M059J (cell line): Measurements from ENCODE around the gene NAA38. TPM values are rescaled to one million over a fixed set of nuclear protein-coding genes. Genes with fewer than 3 reads are reported as not detected.
"Not testable (repeated sequence)": the region's sequence is repeated elsewhere in the genome, so short reads cannot be mapped to it uniquely, and the experiment has no call there.

Experiments
- DNase-seq: peaks from one replicate; pipeline ENCODE4 v3.0.0-alpha.2; 2012; ENCODE audit warnings: low read depth
- total RNA-seq: library from RNA; depleted of rRNA; stranded (reverse); fragments of >200 nt; shearing (Covaris generic); gene quantifications from 2 replicates; pipeline ENCODE4 v1.2.3, GENCODE V29; 2014

NAA38 gene
- total RNA-seq, 1 experiment from 2014 or later, result 68.2 TPM

DNA sequence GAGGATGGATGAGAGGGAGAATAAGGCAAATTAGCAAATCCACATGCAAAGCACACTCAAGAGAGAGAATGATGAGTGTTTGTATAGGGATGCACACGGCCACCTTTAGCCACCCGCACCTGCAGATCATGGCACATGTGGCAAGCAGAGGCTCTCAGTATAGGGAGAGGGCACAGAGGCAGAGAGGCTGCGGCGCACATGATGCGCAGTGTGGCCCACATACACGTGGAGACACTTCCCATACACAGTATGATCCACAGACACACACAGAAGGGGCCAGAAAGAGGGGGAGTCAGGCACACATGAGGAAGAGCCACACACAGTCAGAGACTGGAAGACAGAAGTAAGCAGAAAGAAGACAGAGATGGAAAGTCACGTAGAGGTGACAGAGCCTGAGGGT lies 24.7 kb upstream of the NAA38 start:
- DNase-seq, result no peak

DNA sequence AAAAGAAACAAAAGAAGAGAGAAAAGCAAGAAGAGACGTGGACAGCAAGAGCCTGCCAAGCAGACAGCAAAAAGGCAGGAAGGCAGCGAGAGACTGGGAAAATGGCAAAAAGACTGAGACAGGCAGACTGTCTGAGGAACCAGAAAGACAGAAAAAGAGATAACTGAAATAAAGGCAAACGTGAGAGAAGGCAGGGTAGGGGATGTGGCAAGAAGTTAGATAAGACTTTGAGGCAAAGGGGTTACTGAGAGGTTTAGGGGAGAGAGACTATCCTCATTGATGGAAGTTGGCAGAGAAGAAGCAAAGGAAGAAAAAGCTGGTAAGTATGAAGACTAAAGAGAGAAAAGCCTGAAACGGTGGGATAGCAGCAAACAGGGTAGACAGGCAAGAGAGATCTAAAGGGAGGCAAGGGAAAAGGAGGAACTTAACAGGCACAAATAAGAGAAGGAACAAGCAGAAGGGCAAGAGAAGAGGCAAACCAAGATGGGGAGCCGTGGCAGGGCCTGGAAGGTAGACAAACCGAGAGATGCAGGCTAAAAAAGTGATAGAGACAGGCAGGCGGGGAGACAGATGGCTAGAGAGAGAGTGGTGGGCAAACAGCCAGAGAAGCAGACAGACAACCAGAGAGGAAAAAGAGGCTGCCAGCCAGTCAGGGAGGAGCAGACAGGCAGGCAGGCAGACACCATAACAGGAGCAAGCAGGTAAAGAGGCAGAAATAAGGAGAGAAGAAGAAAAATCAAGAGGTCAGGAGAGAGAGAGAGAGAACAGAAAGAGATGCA lies 24.1 kb upstream of the NAA38 start:
- DNase-seq, result no peak

DNA sequence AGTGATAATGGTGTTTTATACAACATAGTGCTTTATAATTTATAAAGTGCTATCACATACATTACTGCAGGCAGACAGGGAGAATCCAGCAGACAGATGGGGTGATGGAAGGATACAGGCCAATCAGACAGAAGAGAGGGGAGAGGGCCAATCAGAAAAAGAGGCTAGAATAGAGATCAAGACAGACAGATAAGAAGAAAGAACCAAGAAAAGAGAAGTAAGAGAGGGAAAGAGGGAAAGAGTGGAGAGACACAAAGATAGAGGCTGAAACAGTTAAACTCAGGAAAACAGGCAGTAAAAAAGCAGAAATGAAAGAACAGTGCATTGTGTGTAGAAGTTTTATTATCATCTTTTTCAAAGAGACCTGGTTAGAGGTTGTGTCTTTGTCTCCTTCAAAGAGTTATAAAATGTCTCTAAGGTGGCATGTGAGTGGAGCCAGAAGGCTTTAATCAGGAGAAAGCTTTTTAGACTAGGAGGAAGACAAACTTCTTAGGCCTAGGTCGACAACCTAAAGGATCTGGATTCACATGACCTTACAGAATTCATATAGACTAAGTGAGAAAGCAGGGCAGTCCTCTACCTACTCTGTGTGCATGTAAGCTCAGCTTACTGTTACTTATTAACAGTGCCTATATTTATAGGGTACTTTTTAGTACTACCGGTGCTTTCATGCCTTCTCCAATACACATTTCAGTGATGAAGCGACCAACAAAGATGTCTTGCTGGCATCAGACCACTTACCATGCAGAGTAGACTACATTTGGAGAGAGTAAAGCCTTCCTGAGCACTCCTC lies 22.9 kb upstream of the NAA38 start:
- DNase-seq, result no peak

DNA sequence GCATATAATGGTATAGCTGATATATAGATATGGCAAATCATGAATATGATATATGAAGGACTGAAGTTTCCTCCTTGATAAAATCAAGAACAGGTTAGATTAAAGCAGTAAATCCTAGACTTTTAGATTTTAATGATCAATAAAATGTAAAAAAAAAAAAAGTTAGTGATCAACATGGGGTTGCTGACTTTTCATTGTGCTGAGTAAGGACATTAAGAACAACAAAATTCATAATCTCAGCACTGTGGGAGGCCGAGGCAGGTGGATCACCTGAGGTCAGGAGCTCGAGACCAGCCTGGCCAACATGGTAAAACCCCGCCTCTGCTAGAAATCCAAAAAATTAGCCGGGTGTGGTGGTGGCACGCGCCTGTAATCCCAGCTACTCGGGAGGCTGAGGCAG lies 20.9 kb upstream of the NAA38 start:
- no peak for DNase-seq

DNA sequence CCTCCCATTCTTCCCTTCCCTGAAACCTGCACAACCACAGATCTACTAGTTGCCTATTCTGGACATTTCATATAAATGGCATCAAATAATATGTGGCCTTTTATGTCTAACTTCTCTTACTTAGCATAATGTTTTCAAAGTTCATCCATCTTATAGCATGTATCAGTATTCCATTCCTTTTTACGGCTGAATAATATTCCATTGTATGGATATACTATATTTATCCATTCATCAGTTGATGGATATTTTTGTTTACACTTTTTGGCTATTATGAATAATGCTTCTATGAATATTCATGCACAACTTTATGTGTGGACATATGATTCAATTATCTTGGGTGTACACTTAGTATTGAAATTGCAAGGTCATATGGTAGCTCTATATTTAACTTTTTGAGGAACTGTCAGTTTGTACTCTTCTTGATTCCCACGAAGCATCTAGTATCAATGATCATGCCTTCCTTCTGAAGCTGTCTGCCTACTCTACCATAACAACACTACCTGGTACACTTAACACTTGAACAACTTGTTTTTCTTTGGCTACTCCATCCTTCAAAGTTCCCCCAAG lies 18.5 kb upstream of the NAA38 start:
- DNase-seq, result no peak

DNA sequence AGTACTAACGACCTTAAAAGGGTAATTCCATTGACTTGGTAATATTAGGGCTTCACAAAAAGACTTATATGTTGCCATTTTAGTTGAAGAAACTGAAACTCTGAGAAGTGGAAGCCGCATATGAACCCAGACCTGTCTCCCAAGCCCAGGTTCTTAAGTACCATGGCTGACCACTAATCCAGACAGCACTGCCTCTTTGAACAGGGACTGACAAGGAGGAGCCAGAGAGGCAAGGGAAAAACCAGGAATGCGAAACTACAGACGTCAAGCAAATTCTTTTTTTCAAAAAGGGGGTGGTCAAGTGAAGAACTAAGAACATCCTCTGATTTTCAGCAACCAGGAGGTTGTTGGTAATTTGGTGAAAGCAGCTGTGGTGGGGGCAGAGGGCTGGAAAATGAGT lies 15.7 kb upstream of the NAA38 start:
- DNase-seq, result no peak

DNA sequence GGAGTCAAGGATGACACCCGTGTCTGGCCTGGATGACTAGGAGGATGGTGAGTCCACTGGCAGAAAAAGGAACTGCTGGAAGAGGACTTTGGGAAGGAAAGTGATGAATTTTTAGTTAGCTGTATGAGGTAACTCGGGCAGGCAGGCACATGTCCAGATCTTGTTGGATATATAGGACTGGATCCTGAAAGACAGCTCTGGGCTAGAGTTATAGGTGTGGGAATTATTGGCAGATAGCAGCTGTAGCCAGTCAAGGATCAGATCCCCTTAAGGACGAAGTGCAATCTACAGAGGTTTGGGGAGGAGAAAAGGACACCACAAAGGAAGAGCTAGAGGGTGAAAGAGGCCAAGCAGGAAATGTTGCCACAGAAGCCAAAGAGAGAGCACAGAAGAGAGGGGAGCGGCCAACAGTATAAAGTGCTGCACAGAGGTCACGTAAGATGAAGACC lies 10.5 kb upstream of the NAA38 start:
- DNase-seq, result no peak

DNA sequence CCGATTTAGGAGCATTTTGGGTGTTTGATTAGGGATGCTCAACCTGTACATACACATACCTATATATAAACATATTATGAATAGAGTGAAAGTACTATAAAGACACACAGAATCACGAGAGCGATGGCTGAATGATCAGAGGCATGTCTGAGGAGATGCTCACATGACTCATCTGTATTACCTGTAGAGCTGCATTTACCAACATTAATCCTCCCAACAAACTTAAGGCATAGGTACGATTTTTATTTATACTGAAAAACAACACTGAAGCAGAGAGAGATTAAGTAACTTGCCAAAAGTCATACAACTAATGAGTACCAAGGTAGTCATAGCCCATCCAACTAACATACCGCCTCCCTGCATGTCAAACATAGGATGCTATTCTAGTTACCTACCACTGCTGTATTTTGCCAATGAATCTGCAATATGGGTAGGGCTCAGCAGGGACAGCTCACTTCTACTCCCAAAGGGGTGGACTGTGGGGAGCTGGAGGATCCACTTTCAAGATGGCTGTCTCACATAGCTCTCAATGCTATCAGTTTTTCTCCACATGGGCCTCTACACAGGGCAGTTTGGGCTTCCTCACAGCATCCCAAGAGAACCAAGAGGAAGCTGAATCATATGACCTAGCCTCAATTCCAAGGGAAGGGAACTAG lies 7.8 kb upstream of the NAA38 start:
- DNase-seq, result no peak

DNA sequence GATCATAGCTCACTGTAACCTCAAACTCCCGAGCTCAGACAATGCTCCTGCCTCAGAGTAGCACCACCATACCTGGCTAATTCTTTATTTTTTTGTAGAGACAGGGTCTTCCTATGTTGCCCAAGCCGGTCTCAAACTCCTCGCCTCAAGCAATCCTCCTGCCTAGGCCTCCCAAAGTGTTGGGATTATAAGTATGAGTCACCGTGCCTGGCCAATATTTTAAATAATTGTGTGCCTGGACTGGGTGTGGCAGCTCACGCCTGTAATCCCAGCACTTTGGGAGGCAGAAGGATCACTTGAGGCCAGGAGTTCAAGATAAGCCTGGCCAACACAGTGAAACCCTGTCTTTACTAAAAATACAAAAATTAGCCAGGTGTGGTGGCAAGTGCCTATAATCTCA lies 7.0 kb upstream of the NAA38 start:
- DNase-seq, result not testable (repeated sequence)

DNA sequence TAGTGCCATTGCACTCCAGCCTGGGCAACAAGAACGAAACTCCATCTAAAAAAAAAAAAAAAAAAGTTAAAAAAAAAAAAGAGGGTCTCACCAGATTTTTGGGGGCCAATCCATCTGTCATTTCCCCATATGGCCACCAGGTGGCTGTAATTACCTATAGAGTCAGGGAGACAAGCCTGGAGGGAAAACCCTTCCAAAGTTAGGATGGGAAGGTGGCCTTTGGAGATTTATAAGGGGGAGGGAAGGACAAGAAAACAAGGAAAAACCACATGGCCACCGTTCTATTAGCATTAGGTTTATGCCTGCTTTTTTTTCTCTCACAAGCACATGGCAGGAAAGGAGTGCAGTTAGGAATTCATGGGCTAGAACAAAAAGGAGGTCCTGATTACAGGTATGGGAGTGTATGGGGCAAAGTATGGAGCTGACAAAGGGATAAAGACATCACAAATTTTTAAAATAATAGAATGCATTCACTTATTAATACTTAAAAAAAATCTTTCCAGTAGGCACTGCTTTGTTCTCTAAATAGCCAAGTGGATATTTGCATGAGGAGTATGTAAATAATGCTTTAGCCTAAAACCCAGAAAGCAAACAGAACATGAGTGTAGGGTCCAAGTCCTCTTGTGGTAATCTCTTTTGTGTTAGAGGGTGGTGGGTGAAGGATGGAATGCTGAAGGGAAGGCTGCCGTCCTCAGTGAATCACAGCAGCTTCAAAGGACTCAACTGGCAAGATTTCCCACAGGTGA lies 5.5 kb upstream of the NAA38 start:
- peak; percentile 46 for DNase-seq

DNA sequence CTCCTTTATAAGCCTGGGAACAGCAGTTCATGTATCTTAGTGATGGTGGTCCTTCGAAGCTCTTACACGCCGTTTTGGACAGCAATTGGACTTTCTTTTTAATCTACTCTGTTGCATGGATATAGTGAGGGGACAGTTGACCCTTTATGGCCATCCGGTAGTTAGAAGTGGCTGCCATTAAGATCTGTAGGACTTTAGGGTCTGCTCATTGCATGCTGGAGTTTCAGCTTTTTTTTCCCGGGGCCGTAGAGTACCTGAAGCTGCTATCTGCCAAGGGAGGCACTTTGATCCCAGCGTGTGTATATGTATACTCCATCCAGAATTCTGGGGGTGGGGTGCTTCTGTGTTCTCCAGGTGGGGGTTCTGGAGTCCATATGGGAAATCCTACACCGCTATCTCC lies 1.7 kb upstream of the NAA38 start:
- DNase-seq, result no peak

DNA sequence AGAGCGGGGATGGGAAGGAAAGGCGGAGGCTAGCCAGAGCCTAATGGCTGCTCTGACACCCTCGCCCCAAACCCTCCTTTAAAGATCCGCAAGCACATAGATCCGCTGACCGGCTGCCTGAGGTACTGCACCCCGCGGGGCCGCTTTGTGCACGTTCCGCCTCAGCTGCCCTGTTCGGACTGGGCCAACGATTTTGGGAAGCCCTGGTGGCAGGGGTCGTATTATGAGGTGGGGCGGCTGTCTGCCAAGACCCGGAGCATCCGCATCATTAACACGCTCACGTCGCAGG lies 1.1 kb upstream of the NAA38 start:
- DNase-seq, result peak; percentile 54

DNA sequence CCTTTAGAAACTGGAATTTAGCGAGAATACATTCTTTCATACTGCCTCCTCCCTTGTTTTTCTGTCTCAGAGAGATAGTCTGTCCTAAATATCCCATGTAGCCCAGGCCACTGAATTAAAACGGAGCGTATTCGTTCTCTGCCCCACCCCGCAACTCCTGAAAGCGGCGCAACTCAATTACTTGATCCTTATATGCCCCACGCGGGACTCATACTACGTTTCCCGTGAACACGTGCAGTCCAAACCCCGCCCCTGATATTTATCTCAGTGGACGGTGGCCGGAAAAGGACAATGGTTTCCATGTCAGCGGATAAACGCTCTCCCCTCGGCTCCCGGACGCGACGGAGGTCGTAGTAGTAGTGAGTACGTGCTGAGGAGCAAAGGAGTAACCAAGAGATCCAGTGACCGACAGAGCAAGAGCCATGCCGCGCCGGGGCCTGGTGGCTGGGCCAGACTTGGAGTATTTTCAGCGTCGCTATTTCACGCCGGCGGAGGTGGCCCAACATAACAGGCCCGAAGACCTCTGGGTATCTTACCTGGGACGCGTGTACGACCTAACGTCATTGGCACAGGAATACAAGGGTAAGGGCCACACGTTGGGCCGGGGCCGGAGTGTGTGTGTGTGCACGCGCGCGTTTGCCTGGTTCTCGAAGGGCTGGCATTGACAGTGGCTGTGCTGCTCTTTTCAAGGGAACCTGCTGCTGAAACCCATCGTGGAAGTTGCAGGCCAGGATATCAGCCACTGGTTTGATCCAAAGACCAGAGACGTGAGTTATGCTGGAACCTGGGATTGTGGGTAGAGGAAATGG lies 558 bp upstream of the NAA38 start, which contains the start of gene CYB5D1:
Gene CYB5D1 (plus strand): TSS at position 291 of the 809 bp plus-strand sequence. CDS start 132 bp downstream, at position 423.
- DNase-seq, result peak; percentile 91

DNA sequence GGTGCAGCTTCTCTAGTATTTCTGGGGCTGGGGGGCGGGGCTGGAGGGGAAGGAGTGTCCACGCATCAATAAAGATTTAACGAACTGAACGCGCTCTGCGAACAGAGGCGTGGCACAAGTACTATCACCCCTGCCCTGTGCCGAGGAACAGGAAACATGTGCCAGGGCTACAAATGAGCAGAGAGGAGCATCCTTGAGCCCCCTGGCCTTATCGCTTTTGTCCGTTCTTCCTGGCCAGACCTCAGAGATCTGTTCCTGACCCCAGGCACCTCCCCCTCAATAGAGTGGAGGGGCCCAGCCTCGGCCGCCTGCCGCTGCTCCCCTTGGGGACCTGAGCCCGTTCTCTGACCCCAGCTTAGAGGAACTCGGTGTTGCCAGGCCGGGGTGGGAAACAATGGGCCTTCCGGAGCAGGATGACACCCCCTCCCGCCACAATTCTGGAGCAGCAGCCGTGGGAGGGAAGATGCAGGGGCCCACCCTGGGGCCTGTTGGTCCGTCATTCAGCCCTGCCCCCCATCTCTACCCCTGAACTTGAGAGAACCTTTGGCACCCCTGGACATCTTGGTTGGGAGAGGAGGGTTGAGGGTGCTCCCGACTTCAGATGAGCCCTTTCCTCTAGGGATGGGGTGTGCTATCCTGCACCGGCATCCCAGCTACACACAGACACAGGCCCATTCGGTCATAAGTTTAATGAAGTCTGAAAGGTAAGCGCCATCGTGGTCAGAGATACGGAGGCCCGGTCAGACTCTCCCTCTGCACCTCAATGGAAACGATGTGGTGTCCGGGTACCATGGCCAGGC lies 1.1 kb downstream of the NAA38 start:
- no peak for DNase-seq

DNA sequence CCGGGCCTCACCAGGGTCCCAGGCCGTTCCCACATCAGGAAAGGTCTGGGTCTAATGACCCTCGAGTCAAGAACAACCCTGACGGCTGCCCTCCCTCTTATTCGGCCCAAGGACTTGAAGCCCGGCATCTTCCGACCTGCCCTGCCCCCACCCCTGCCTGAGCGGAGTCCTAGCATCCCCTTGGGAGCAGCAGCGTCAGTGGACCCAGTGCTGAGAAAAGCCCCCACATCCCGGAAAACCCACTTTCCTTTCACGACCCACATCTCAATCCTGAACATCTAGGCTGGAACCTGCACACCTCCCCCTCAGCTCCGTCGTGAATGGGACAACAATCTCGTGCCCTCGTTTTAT lies 1.7 kb downstream of the NAA38 start:
- DNase-seq, result no peak

DNA sequence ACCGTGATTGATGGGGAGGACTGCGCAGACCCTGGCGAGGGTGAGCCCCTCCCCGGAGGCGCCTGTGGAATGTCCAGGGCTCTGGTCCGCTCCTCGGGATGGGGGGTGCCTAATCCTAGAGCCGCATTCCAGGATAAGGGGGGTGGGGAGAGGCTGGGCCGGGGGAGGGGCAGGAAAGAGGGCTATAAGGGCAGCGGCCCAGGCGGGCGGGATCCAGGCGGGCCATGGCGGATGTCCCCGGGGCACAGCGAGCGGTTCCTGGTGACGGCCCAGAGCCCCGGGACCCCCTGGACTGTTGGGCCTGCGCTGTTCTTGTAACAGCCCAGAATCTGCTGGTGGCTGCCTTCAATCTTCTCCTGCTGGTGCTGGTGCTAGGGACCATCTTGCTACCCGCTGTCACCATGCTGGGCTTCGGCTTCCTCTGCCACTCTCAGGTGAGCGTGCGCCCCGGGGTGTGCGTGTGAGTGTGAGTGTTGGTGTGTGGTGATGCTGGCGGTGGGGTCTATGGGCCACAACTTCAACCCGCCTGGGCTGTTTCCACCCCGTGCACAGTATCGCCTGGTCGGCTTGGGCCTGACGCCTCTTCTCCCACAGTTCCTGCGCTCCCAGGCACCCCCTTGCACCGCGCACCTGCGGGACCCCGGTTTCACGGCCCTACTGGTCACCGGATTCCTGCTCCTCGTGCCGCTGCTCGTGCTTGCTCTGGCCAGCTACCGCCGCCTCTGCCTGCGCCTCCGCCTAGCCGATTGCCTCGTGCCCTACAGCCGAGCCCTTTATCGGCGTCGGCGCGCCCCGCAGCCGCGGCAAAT lies 2.3 kb downstream of the NAA38 start, which contains the start of gene TMEM88:
Gene TMEM88 (plus strand): TSS at position 216 of the 809 bp plus-strand sequence. CDS start 9 bp downstream, at position 225.
- DNase-seq, result no peak

DNA sequence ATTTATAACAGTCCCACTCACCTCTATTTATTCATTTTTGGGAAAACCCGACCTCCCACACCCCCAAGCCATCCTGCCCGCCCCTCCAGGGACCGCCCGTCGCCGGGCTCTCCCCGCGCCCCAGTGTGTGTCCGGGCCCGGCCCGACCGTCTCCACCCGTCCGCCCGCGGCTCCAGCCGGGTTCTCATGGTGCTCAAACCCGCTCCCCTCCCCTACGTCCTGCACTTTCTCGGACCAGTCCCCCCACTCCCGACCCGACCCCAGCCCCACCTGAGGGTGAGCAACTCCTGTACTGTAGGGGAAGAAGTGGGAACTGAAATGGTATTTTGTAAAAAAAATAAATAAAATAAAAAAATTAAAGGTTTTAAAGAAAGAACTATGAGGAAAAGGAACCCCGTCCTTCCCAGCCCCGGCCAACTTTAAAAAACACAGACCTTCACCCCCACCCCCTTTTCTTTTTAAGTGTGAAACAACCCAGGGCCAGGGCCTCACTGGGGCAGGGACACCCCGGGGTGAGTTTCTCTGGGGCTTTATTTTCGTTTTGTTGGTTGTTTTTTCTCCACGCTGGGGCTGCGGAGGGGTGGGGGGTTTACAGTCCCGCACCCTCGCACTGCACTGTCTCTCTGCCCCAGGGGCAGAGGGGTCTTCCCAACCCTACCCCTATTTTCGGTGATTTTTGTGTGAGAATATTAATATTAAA lies 3.1 kb downstream of the NAA38 start:
- no peak for DNase-seq

DNA sequence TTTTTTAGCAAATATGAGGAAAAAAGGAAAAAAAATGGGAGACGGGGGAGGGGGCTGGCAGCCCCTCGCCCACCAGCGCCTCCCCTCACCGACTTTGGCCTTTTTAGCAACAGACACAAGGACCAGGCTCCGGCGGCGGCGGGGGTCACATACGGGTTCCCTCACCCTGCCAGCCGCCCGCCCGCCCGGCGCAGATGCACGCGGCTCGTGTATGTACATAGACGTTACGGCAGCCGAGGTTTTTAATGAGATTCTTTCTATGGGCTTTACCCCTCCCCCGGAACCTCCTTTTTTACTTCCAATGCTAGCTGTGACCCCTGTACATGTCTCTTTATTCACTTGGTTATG lies 3.7 kb downstream of the NAA38 start:
- DNase-seq, result no peak
